Activated T-cell treated with anti-CD3 and anti-CD28 coated beads, Interleukin-2, amount 50 U/mL, for 72 hours (primary cell): Measurements from ENCODE around the gene GFOD2. TPM values are rescaled to one million over a fixed set of nuclear protein-coding genes. Genes with fewer than 3 reads are reported as not detected.

Experiments
- ATAC-seq, 2 donors: fragments of 150-1000 bp; cut with Tn5 transposase; replicated peaks in 1 of 2; 2 replicates each; pipeline ENCODE4 v1.10.0; 2021; ENCODE audit warnings: moderate library complexity in 2 of 2, mild to moderate bottlenecking in 1 of 2
- DNase-seq, 2 donors: peaks; one replicate each; pipeline ENCODE4 v3.0.0; 2021 to 2022; ENCODE audit warnings: mixed read lengths in 1 of 2
- H3K27ac Mint-ChIP-seq: one replicate; pipeline ENCODE4 v1.8.0; 2022; ENCODE audit warnings: mild to moderate bottlenecking, moderate library complexity, mixed read lengths
- H3K27me3 Mint-ChIP-seq: one replicate; pipeline ENCODE4 v1.8.0; 2022; ENCODE audit warnings: low read depth, mixed read lengths
- H3K36me3 Mint-ChIP-seq, 2 donors: one replicate each; pipeline ENCODE4 v1.8.0; 2022; ENCODE audit warnings: mixed read lengths in 2 of 2, mild to moderate bottlenecking in 1 of 2; ENCODE audit not compliant: insufficient read depth in 2 of 2
- H3K4me1 Mint-ChIP-seq: one replicate; pipeline ENCODE4 v1.8.0; 2022; ENCODE audit warnings: low read depth, mixed read lengths
- H3K4me3 Mint-ChIP-seq, 2 donors: one replicate each; pipeline ENCODE4 v1.8.0; 2022; ENCODE audit warnings: mild to moderate bottlenecking in 2 of 2, mixed read lengths in 2 of 2, moderate library complexity in 2 of 2
- H3K9me3 Mint-ChIP-seq, 2 donors: one replicate each; pipeline ENCODE4 v1.8.0; 2022; ENCODE audit warnings: mixed read lengths in 2 of 2
- total RNA-seq, 2 donors: library from RNA; stranded (reverse); gene quantifications; one replicate each; pipeline ENCODE4 v1.2.3, GENCODE V29; 2022

The GFOD2 gene
- total RNA-seq, 2 donors from 2014 or later = 11.3 to 11.6 TPM

DNA sequence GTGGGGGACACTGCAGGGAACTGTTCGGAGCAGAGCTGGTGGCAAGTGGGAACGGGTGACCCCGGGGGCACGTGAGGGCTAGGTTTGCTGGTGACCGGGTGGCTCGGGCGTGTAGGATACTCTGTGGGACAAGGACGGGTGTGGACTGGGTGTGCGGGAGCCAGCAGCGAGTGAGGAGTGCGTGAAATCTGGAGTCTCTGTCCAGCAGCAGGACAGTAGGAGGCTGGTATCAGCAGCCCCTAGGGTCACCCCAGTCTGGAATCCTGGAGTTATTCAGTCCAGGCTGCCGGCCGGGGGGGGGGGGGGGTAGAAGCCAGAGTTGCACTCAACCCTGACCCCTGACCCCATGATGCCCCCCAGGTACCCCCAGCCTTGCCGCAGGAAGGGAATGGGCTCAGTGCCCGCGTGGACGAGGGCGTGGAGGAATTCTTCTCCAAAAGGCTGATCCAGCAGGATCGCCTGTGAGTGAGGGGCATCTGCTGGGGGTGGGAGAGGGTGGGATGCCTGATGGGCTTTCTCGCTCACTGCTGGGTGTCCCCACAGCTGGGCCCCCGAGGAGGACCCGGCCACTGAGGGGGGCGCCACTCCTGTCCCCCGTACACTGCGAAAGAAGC, 65.2 kb downstream of the GFOD2 start:
- H3K9me3 Mint-ChIP-seq = no peaks in the 10 kb centered on the region
- ATAC-seq (no peak), DNase-seq (no peak)
- peaks cover 16% of the 10 kb centered on the region for H3K4me1 Mint-ChIP-seq
- H3K27me3 Mint-ChIP-seq = no peaks in the 10 kb centered on the region
- no peak overlapping the region for H3K4me3 Mint-ChIP-seq
- peaks cover 6 to 16% of the 10 kb centered on the region in 2 donors for H3K36me3 Mint-ChIP-seq
- H3K27ac Mint-ChIP-seq = no peak overlapping the region

DNA sequence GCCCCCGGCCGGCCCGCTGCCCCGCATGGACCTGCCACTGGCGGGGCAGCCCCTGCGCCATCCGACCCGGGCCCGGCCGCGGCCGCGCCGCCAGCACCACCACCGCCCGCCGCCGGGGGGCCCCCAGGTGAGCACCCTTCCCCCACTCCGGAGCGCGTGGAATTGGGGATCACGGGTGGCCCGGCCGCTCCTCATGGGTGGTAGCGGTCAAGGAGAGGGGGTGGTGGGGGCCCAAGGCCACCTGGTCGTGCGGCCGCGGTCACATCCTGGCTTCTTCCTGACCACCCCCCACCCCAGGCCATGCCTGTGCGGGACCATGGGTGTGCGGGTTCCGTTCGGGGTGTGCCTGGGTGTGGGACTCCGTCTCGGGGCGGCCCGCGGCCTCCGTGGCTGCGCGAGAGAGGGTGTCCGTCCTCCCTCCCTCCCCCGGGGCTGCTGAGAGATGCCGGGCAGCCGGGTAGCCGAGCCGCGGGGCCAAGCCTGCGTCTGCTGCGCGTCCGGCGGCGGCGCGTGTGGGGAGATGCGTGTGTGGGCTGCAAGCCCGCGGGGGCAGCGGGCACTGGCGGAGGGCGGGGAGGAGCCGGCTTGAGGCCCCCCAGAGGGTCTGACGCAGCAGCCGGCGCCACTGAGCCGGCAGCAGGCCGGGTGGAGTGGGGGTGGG, 65.9 kb downstream of the GFOD2 start:
- H3K9me3 Mint-ChIP-seq = no peaks in the 10 kb centered on the region
- H3K27me3 Mint-ChIP-seq = no peaks in the 10 kb centered on the region
- H3K4me1 Mint-ChIP-seq = peaks cover 11% of the 10 kb centered on the region
- DNase-seq = no peak
- H3K36me3 Mint-ChIP-seq = peaks cover 5 to 17% of the 10 kb centered on the region in 2 donors
- ATAC-seq = no peak
- no peak overlapping the region for H3K27ac Mint-ChIP-seq
- no peak overlapping the region for H3K4me3 Mint-ChIP-seq

DNA sequence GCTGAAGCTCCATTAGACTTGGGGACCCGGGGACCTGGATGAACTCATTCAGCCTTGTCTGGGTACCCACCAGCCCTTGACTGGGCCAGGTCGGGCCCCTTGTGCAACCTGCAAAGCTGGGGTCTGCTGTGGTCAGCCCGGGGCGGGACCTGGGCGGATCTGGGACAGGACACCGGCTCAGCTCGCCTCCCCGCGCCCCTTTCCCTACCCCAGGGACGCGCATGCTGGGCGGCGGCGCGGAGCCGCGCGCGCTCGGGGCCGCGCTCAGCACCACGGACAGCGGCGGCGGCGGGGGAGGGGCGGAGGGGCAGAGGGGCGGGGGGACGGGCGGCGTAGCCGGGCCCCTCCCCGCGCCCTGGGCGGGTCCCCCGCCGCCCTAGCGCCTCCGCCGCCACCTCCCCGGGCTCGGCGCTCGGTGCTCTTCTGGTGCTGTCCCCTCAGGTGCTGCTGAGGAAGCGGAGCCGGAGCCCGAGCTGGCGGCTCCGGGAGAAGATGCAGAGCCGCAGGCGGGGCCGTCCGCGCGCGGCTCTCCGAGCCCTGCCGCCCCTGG, 66.5 kb downstream of the GFOD2 start:
- no peaks in the 10 kb centered on the region for H3K27me3 Mint-ChIP-seq
- H3K4me1 Mint-ChIP-seq = peaks cover 11% of the 10 kb centered on the region
- H3K4me3 Mint-ChIP-seq = no peak overlapping the region
- H3K27ac Mint-ChIP-seq = no peak overlapping the region
- DNase-seq (no peak), ATAC-seq (no peak)
- no peaks in the 10 kb centered on the region for H3K9me3 Mint-ChIP-seq
- H3K36me3 Mint-ChIP-seq = peaks cover 5 to 17% of the 10 kb centered on the region in 2 donors

DNA sequence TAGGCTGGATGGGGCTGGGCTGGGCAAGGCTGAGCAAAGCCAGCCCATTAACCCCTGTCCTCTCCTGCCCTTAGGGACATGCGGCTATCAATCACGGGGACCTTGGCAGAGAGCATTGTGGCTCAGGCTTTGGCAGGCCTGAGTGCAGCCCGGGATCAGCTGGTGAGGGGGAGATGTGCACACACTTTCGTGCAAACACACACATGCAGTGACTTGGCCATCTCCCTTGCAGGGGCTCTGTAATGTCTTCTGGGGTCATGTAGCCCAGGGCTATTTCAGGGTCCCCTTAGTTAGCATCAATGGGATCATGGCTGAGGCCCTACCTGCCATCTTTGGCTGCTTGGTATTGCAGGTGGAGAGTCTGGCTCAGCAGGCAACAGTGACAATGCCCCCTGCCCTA, 67.3 kb downstream of the GFOD2 start:
- Mint-ChIP-seq H3K27me3 (no peaks in the 10 kb centered on the region), H3K27ac (no peak overlapping the region), H3K4me3 (no peak overlapping the region), H3K9me3 (no peaks in the 10 kb centered on the region), H3K36me3 (peaks cover 5 to 17% of the 10 kb centered on the region in 2 donors), H3K4me1 (peaks cover 15% of the 10 kb centered on the region)
- ATAC-seq (no peak), DNase-seq (no peak)

DNA sequence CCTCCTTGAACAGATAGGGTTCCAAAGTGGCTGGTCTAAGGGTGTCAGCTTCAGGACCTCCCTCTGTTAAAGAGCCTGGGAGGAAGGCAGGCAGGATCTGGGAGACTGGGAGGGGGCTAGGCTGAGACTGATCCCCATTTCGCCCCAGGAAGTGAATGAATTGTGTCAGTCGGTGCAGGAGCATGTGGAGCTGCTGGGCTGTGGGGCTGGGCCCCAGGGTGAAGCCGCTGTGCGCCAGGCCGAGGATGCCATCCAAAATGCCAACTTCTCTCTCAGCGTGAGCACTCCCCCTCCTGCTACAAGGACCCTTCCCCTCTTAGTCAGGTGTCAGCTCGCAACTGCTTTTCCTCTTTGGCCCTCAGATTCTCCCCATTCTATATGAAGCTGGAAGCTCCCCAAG, 68.1 kb downstream of the GFOD2 start:
- Mint-ChIP-seq H3K4me1 (peaks cover 20% of the 10 kb centered on the region), H3K4me3 (no peak overlapping the region), H3K36me3 (peaks cover 5 to 17% of the 10 kb centered on the region in 2 donors), H3K27ac (no peak overlapping the region), H3K9me3 (no peaks in the 10 kb centered on the region), H3K27me3 (no peaks in the 10 kb centered on the region)
- no peak for ATAC-seq
- no peak for DNase-seq

DNA sequence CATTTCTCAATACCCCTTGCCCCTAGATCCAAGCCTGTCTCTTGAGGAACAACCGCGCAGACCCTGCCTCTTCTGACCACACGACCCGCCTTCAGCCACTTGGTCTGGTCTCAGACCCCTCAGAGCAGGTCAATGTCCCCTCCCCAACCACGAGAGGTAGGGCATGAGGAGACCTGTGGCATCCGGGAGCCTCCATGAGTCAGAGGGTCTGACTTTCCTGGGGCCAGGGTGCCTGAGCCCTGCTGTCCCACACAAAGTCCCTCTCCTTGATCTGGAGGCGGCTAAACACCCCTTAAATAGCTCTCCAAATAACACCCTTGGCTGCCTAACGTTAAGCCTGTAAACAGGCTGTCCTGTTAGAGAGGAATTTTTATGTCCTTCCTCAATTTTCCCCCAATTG, 69.1 kb downstream of the GFOD2 start:
- H3K27ac Mint-ChIP-seq = no peak overlapping the region
- H3K9me3 Mint-ChIP-seq = no peaks in the 10 kb centered on the region
- H3K4me3 Mint-ChIP-seq = no peak overlapping the region
- ATAC-seq (no peak), DNase-seq (no peak)
- H3K4me1 Mint-ChIP-seq = peaks cover 20% of the 10 kb centered on the region
- H3K27me3 Mint-ChIP-seq = no peaks in the 10 kb centered on the region
- H3K36me3 Mint-ChIP-seq = peaks cover 1 to 12% of the 10 kb centered on the region in 2 donors

DNA sequence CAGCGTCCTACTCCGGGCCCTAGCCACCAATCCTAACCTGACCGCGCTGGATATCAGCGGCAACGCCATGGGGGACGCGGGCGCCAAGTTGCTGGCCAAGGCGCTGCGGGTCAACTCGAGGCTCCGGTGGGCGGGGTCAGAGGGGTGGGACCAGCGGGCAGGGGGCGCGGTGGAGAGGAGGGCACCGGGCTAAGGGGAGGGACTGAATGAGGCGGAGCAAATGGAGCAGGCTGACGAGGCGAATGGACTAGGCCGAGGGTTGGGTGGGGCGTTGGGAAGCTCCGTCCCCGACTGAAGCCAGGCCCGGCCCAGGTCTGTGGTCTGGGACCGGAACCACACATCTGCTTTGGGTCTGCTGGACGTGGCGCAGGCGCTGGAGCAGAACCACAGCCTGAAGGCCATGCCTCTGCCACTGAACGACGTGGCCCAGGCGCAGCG, 69.6 kb downstream of the GFOD2 start:
- Mint-ChIP-seq H3K27ac (no peak overlapping the region), H3K36me3 (peaks cover 1 to 12% of the 10 kb centered on the region in 2 donors)

DNA sequence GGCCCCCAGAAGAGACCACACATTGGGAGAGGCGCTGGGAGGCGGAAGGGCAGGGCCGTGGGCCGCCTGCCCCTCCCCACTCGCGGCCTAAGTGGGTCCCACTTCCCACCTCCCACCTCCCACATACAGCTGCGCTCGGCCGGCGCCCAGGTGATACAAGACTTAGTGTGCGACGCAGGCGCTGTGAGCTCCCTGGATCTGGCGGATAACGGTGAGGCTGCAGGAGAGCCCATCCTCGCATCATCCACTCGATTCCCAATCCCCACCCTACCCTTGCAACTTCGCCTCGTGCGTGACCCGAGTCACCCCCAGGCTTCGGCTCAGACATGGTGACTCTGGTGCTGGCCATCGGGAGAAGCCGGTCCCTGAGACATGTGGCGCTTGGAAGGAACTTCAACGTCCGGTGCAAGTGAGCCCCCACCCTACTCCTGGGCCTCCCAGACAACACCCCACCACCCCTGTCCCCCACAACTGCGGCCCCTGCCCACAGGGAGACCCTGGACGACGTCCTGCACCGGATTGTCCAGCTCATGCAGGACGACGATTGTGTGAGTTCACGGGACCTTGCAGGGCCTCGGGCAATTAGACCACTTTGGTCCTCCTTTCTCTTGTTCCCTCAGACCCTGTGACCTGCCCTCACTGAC, 70.2 kb downstream of the GFOD2 start:
- Mint-ChIP-seq H3K4me1 (peaks cover 26% of the 10 kb centered on the region), H3K27ac (no peak overlapping the region), H3K4me3 (no peak overlapping the region), H3K27me3 (no peaks in the 10 kb centered on the region), H3K9me3 (no peaks in the 10 kb centered on the region), H3K36me3 (peaks cover 1 to 12% of the 10 kb centered on the region in 2 donors)
- ATAC-seq (no peak), DNase-seq (no peak)

More for the DNA sequence above, 69.6 kb downstream of the GFOD2 start:
- no peaks in the 10 kb centered on the region for H3K27me3 Mint-ChIP-seq
- DNase-seq (no peak), ATAC-seq (no peak)
- no peak overlapping the region for H3K4me3 Mint-ChIP-seq
- H3K9me3 Mint-ChIP-seq = no peaks in the 10 kb centered on the region
- peaks cover 22% of the 10 kb centered on the region for H3K4me1 Mint-ChIP-seq

DNA sequence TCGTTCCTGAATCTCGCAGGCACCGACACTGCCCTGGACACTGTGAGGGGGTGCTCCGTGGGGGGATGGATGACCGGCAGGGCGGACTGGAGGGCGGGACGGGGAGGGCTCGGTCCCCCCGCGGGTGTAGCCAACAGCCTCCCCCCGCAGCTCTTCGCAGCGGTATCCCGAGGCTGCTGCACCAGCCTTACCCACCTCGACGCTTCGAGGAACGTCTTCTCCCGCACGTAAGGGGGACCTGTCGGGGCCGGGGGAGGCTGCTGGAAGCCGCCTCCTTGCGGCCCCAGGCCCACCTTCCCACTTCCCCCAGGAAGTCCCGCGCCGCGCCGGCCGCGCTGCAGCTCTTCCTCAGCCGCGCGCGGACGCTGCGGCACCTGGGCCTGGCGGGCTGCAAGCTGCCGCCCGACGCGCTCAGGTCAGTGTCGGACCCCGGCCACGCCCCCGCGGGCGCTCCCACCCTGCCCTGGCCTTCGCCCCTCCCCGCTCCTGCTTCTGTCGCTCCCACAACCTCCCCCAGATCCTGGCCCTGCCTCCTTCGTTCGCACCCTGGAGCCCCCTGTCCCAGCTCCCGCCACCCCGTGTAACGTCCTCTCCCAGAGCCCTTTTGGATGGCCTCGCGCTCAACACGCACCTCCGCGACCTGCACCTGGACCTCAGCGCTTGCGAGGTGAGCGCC, 70.9 kb downstream of the GFOD2 start:
- Mint-ChIP-seq H3K27ac (no peak overlapping the region), H3K4me3 (no peak overlapping the region), H3K9me3 (no peaks in the 10 kb centered on the region), H3K27me3 (no peaks in the 10 kb centered on the region), H3K4me1 (peaks cover 26% of the 10 kb centered on the region), H3K36me3 (peaks cover 1 to 12% of the 10 kb centered on the region in 2 donors)
- no peak for DNase-seq
- ATAC-seq = no peak

DNA sequence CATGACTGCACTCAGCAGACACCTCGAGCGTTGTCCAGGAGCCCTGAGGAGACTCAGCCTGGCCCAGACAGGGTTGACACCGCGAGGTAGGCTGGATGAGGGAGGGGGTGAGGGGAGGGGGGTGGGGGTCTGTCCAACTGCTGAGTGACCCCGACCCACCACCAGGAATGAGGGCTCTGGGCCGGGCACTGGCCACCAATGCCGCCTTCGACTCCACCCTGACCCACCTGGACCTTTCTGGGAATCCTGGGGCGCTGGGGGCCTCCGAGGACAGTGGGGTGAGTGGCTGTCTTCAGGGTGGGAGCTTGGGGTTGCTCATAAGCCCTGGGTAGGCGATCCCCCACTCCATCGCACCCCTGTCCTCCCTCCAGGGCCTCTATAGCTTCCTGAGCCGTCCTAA, 71.4 kb downstream of the GFOD2 start:
- peaks cover 1 to 12% of the 10 kb centered on the region in 2 donors for H3K36me3 Mint-ChIP-seq
- H3K27ac Mint-ChIP-seq = no peak overlapping the region

DNA sequence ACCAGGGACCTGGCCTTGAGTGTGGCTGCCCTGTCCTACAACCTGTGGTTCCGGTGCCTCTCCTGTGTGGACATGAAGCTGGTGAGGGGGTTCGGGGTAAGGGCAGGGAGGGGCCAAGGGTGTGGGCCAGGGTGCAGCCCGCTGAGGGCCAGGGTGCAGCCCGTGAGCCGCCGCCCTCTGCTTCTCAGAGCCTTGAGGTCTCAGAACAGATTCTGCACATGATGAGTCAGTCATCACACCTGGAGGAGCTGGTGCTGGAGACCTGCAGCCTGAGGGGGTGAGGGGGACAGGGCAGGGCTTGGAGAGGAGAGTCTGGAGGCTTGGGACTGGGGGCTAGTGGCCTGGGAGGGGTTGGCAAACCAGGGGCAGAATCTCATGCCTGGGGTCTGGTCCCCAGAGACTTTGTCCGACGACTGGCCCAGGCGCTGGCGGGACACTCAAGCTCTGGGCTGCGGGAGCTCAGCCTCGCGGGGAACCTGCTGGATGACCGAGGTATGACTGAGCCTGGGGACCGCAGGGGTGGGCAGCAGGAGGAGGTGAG, 71.9 kb downstream of the GFOD2 start:
- Mint-ChIP-seq H3K36me3 (peaks cover 1 to 12% of the 10 kb centered on the region in 2 donors), H3K27ac (no peak overlapping the region), H3K4me1 (peaks cover 26% of the 10 kb centered on the region), H3K9me3 (no peaks in the 10 kb centered on the region), H3K4me3 (peak overlapping the region in 1 of 2 donors; percentile 71), H3K27me3 (no peaks in the 10 kb centered on the region)
- DNase-seq = no peak
- no peak for ATAC-seq

More for the DNA sequence above, 71.4 kb downstream of the GFOD2 start:
- no peak for ATAC-seq
- no peaks in the 10 kb centered on the region for H3K27me3 Mint-ChIP-seq
- no peaks in the 10 kb centered on the region for H3K9me3 Mint-ChIP-seq
- no peak for DNase-seq
- H3K4me1 Mint-ChIP-seq = peaks cover 26% of the 10 kb centered on the region
- H3K4me3 Mint-ChIP-seq = no peak overlapping the region

DNA sequence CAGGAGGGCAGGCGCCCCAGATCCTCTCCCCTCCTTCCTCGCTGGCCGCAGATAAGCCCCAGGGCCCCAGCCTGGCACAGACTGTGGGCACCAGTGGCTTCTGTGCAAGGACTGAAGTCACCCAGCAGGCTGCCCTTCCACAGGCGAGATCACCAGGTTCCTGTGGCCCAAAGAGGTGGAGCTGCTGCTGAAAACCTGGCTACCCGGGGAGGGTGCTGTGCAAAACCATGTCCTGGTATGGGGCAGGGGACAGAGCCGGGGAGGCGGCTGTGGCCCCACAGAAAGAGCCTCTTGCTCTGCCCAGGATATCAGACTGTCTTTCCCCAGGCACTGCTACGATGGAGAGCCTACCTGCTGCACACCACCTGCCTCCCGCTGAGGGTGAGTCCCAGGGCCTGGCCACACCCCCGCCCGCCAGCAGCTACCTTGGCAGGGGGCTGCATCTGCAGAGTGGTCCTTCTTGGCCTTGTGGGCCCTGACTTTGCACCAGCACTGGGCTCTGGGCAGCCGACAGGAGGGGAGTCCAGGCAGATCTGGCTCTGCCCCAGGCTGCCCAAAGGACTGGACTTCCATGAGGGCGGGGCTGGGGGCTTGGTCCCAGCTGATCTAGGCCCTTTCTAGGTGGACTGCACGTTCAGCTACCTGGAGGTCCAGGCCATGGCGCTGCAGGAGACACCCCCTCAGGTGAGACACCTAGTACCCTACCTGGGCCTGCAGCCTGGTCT, 73.6 kb downstream of the GFOD2 start:
- Mint-ChIP-seq H3K4me1 (peaks cover 26% of the 10 kb centered on the region), H3K27me3 (no peaks in the 10 kb centered on the region), H3K36me3 (peaks cover 0 to 10% of the 10 kb centered on the region in 2 donors), H3K4me3 (peak overlapping the region; percentile 89 to 91), H3K9me3 (no peaks in the 10 kb centered on the region), H3K27ac (peak overlapping the region; percentile 87)
- ATAC-seq (peak in 1 of 2 donors; percentile 1), DNase-seq (peak in 1 of 2 donors; percentile 34)
